NAMALWA (cell line): ENCODE results near the gene MAPK14.
A peak's percentile ranks its signal among the peaks of the same experiment; 100 is the strongest.

Source experiments
- DNase-seq: peaks from one replicate; pipeline ENCODE4 v3.0.0-alpha.2; 2015; ENCODE audit warnings: low spot score

Gene MAPK14

GRCh38 chr6:36104836-36105235, 77.2 kb downstream of the MAPK14 start:
- no peak for DNase-seq

DNA sequence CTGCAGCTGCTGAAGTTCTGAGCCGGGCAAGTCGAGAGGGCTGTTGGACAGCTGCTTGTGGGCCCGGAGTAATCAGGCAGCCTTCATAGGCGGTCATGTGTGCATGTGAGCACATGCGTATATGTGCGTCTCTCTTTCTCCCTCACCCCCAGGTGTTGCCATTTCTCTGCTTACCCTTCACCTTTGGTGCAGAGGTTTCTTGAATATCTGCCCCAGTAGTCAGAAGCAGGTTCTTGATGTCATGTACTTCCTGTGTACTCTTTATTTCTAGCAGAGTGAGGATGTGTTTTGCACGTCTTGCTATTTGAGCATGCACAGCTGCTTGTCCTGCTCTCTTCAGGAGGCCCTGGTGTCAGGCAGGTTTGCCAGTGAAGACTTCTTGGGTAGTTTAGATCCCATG, 81.5 kb downstream of the MAPK14 start:
- peak; percentile 84 for DNase-seq

DNA sequence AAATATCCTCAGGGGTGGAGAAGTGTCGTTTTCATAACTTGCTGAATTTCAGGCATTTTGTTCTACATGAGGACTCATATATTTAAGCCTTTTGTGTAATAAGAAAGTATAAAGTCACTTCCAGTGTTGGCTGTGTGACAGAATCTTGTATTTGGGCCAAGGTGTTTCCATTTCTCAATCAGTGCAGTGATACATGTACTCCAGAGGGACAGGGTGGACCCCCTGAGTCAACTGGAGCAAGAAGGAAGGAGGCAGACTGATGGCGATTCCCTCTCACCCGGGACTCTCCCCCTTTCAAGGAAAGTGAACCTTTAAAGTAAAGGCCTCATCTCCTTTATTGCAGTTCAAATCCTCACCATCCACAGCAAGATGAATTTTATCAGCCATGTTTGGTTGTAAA, 82.4 kb downstream of the MAPK14 start:
- DNase-seq: no peak

- no peak for DNase-seq
These were observed 83.3 kb downstream of the MAPK14 start for GRCh38 chr6:36110863-36111262.

DNA sequence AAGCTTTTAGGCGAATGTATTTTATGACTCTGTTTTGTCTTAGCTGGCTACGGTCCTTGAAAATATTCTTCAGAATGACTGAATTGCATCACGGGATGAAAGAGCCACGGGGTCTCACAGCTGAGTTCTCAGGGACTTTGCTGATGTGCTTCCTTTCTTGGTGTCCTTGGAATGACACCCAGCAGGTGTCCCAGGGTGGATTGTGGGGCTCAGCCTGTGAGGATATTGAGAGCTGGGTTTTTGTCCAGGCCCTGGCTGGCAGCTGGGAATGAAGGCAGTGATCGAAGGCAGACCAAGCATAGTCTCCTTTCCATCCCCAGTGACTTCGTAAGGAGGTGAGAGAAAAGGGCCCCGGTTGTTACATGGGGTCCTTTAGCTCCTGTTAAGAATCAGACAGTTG, 83.9 kb downstream of the MAPK14 start:
- no peak for DNase-seq

DNA sequence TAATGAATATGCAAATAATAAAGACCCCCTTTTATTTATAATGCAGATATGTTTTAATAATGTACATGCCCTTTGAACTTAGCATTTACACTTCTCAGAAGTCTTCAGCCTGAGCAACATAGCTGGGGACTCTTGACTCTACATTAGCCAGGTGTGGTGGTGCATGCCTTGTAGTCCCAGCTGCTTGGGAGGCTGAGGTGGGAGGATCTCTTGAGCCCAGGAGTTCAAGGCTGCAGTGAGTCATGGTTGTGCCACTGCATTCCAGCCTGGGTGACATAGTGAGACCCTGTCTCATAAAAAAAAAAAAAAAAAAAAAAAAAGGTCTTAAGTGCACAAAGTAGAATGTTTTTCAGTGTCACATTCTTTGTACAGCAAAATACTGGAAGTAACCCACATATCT, 85.4 kb downstream of the MAPK14 start:
- no peak for DNase-seq

DNA sequence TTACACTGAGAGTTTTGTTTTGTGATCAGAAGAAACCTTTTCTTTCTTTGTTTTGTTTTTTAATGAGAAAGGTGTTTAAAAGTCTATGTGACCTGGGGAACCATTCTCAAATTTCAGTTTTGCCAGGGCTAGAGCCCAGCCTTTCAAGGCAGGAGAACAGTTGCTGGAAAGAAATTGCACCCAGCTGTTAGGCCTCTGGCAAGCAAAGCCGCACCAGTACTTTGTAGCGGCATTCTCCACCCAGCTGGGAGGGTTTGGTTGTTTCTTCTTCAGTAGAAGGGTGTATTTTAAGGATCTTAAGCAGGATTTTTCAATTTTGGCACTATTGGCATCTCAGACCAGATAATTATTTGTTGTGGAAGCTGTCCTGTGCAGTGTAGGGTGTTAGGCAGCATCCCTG, 86.1 kb downstream of the MAPK14 start:
- no peak for DNase-seq

- peak; percentile 74 for DNase-seq
These were observed 87.3 kb downstream of the MAPK14 start for GRCh38 chr6:36114798-36115408.

DNA sequence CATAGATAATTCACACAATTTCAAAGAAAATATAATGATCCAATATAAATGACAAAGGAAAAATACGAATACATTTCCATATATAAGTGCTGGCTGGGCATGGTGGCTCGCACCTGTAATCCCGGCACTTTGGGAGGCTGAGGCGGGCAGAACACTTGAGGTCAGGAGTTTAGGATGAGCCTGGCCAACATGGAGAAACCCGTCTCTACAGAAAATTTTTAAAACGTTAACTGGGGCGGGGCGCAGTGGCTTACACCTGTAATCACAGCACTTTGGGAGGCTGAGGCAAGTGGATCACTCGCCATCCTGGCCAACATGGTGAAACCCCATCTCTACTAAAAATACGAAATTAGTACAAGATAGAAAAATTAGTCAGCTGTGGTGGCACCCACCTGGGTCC, 87.8 kb downstream of the MAPK14 start:
- DNase-seq: no peak

- no peak for DNase-seq
These were observed 88.7 kb downstream of the MAPK14 start for GRCh38 chr6:36116066-36116864.

GRCh38 chr6:36116943-36117342, 89.3 kb downstream of the MAPK14 start:
- no peak for DNase-seq

DNA sequence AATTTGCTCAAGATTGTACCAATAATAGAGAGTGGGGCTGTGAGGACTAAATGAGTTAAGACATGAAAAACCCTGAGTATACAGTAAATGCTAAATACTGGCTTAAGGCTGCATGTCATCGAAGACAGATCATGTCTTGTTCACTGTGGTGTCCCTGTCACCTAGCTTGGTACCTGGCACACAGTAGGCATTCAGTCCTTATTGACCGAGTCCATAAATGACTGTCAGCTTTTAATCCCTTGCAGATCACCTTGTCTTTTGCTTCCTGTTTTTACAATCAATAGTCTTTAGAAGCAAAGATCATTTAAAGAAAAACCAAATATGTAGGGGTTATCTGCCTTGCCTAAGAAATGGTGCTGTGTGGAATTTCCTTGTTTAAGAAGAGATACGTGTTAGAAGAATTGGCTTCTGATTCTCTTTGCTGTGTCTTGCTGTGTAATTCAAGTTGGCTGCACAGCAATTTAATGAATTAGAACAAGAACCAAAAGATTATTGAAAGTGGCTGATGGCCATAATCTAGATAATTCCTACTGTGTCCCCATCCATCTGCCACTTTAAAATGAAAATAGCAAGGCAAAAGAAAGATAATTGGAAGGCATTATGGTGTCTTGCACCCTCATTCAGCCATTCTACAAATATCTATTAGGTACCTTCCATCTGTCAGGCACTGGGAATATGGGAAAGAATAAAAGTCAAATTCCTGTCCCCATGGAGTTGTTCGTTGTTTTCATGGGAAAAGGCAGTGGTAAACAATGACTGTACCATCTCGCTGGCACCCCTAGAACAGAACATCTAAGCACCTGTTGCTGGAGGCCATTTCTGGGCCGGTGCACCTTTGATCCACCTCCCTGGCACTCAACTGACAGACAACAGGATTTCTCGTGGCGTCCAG, 90.3 kb downstream of the MAPK14 start:
- DNase-seq: no peak

- no peak for DNase-seq
These were observed 91.0 kb downstream of the MAPK14 start for GRCh38 chr6:36118550-36119107.

DNA sequence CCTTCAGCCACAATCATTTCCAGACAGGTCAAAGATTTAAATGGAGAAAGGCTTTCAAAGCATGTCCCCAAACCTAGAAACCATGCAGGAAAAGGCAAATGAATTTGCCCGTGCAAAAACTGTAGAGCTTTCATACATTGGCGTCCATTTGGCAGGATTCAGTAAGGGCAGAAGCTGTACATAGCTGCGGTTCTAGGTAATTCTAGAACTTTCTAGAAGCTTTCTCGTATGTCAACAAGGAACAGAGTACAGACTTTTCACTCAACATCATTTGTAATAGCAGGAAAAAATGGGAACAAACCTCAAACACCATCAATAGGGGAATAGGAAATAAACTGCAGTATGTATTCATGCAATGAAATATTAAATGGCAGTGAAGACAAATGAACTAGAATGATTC, 91.6 kb downstream of the MAPK14 start:
- no peak for DNase-seq

DNA sequence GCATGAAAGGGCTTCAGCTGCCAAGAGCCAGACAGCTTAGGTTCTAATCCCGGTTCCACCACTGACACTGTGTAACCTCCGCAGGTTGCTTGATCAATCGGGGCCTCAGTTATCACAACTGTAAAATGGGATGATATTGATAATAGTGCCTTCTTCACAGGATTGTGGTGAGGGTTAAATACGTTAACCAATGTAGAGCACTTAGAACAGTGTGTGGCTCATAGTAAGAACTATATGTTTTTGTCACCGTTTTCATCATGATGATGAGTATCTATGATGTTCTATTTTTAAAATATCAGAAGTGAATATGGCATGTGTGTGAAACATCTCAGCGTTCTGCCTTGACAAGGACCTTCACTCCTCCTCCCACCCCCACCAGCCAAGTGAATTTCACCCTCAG, 92.4 kb downstream of the MAPK14 start:
- DNase-seq: no peak

DNA sequence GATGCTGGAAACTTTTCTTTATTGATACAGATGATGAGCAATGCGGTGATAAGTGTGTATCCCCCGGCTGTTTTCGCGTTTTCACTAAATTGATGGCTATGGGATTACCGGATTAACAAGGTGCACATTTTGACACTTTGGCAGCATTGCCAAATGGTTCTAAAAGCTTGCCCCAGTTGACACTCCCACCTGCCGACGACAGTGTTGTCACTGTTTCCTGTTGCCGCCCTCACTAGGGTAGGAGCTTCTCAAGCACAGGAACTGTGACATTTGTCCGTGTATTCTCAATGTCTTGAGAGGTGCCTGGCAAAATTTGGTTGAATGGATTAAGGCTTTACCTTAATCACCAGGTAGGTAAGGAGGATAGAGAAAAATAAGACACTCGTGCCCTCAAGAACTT, 92.9 kb downstream of the MAPK14 start:
- peak; percentile 81 for DNase-seq

GRCh38 chr6:36120979-36121786, 93.6 kb downstream of the MAPK14 start:
- peak; percentile 59 for DNase-seq

DNA sequence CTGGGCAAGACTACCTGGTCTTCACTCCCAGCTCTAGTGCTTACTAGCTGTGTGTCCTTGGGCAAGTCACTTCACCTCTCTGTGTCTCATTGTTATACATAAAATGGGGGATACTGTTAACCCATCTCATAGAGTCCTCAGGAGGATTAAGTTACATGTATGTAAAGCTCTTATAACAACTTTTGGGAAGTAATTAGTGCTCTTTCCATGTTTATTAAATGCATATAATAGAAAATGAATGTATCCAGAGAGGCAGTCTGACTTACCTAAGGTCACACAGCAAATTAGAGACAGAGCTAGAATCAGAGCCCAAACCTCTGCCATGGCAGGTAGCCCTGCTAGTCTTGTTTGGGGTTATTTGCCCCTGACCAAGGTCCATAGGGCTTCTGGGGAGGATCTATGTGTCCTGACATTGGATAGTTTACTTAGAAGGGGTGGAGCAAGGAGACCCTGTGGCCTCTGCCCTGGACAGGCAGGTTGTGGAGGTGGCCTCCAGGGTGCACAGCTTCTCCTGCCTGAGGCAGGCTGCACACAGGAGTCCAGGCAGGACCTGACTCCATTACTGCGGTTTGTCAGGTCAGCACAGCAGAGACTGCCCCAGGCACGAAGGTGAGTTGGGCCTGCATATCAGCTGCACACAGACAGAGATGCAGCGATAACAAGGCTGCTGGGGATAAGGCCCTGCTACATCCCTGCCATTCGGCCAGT, 94.3 kb downstream of the MAPK14 start:
- no peak for DNase-seq

- no peak for DNase-seq
These were observed 95.1 kb downstream of the MAPK14 start for GRCh38 chr6:36122495-36123269.
